HG03196 (cell line): Measurements from ENCODE around the gene SLC1A2.

Experiments used
- ATAC-seq: cut with Tn5 transposase; IDR thresholded peaks from one replicate; pipeline ENCODE4 v1.9.1; 2021; ENCODE audit not compliant: unreplicated experiment

Gene SLC1A2

GRCh38 chr11:35419184-35419829 is at the start of gene SLC1A2:
TSS of gene SLC1A2 (minus strand) at chr11:35419558. CDS start at chr11:35418966, 592 bp downstream.
- no peak for ATAC-seq

GRCh38 chr11:35466058-35466457 is 46.7 kb upstream of the SLC1A2 start:
- no peak for ATAC-seq

GRCh38 chr11:35464308-35464707 is 45.0 kb upstream of the SLC1A2 start:
- ATAC-seq: no peak

GRCh38 chr11:35463331-35463751 is 44.0 kb upstream of the SLC1A2 start:
- ATAC-seq: no peak

GRCh38 chr11:35461917-35462538 is 42.7 kb upstream of the SLC1A2 start:
- no peak for ATAC-seq

GRCh38 chr11:35459489-35459888 is 40.1 kb upstream of the SLC1A2 start:
- no peak for ATAC-seq

- ATAC-seq: no peak
Measured at GRCh38 chr11:35458846-35459245, 39.5 kb upstream of the SLC1A2 start.

GRCh38 chr11:35454362-35454761 is 35.0 kb upstream of the SLC1A2 start:
- ATAC-seq: no peak

GRCh38 chr11:35436581-35437250 is 17.4 kb upstream of the SLC1A2 start:
- ATAC-seq: no peak

- no peak for ATAC-seq
Measured at GRCh38 chr11:35433588-35433987, 14.2 kb upstream of the SLC1A2 start.

GRCh38 chr11:35432464-35432863 is 13.1 kb upstream of the SLC1A2 start:
- no peak for ATAC-seq

- no peak for ATAC-seq
Measured at GRCh38 chr11:35427071-35427470, 7.7 kb upstream of the SLC1A2 start.

GRCh38 chr11:35426351-35426750 is 7.0 kb upstream of the SLC1A2 start:
- ATAC-seq: no peak

- no peak for ATAC-seq
Measured at GRCh38 chr11:35425603-35426212, 6.3 kb upstream of the SLC1A2 start.

GRCh38 chr11:35424157-35424940 is 5.0 kb upstream of the SLC1A2 start:
- no peak for ATAC-seq

GRCh38 chr11:35420371-35420770 is 1.0 kb upstream of the SLC1A2 start:
- no peak for ATAC-seq

GRCh38 chr11:35419830-35420333 is 524 bp upstream of the SLC1A2 start:
- no peak for ATAC-seq

GRCh38 chr11:35418282-35419183 is 825 bp downstream of the SLC1A2 start:
- ATAC-seq: no peak

GRCh38 chr11:35415487-35415886 is 3.9 kb downstream of the SLC1A2 start:
- ATAC-seq: no peak

GRCh38 chr11:35414776-35415175 is 4.6 kb downstream of the SLC1A2 start:
- no peak for ATAC-seq
